Stimulated activated naive B cell treated with anti-CD40 and anti-IgM and Interleukin-4, amounts not matched to agents 10 μg/mL and 1 μg/mL and 100 μg/mL, for 72 hours (primary cell): ENCODE results near the gene KNOP1.
"Not testable (repeated sequence)": the region's sequence is repeated elsewhere in the genome, so short reads cannot be mapped to it uniquely, and the experiment has no call there.

ENCODE experiments used
- ATAC-seq, 2 donors: fragments of 150-1000 bp; cut with Tn5 transposase; replicated peaks; 2 replicates each; pipeline ENCODE4 v1.10.0; 2021; ENCODE audit warnings: moderate library complexity in 1 of 2
- DNase-seq: peaks from one replicate; pipeline ENCODE4 v3.0.0; 2021
- H3K27ac Mint-ChIP-seq: one replicate; pipeline ENCODE4 v1.8.0; 2022; ENCODE audit warnings: mild to moderate bottlenecking, mixed read lengths
- H3K27me3 Mint-ChIP-seq, 2 donors: one replicate each; pipeline ENCODE4 v1.8.0; 2022; ENCODE audit warnings: mixed read lengths in 2 of 2
- H3K36me3 Mint-ChIP-seq, 2 donors: one replicate each; pipeline ENCODE4 v1.8.0; 2022; ENCODE audit warnings: mixed read lengths in 2 of 2, mild to moderate bottlenecking in 1 of 2
- H3K4me1 Mint-ChIP-seq, 2 donors: one replicate each; pipeline ENCODE4 v1.8.0; 2022; ENCODE audit warnings: mixed read lengths in 2 of 2, mild to moderate bottlenecking in 1 of 2
- H3K4me3 Mint-ChIP-seq, 2 donors: one replicate each; pipeline ENCODE4 v1.8.0; 2022; ENCODE audit warnings: mild to moderate bottlenecking in 2 of 2, mixed read lengths in 2 of 2, moderate library complexity in 1 of 2
- H3K9me3 Mint-ChIP-seq, 2 donors: one replicate each; pipeline ENCODE4 v1.8.0; 2022; ENCODE audit warnings: mixed read lengths in 2 of 2, mild to moderate bottlenecking in 1 of 2

KNOP1 gene

DNA sequence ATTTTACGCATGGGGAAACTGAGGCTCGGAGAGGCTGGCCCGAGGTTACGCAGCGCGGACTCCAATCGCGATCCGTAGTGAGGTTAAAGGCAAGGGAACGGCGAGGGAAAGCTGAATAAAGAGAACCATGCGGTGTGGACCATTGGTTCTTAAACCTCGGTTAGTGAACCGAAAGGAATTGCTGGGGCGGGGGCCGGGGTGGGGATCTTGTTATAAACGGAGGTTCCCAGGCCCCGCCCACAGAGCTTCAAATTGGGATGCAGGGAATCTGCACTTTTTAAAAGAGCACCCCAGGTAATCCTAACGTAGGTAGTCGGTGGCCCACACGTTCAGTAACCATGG lies 568 bp upstream of the KNOP1 start:
- DNase-seq (no peak), ATAC-seq (peak; percentile 17 to 18)
- peak overlapping the region; percentile 82 for H3K27ac Mint-ChIP-seq
- peaks cover 12 to 21% of the 10 kb centered on the region in 2 donors for H3K36me3 Mint-ChIP-seq
- H3K4me1 Mint-ChIP-seq: peaks cover 17 to 27% of the 10 kb centered on the region in 2 donors
- H3K9me3 Mint-ChIP-seq: no peaks in the 10 kb centered on the region
- H3K27me3 Mint-ChIP-seq: no peaks in the 10 kb centered on the region
- peak overlapping the region; percentile 90 to 97 for H3K4me3 Mint-ChIP-seq

- H3K4me1 Mint-ChIP-seq: peaks cover 17 to 27% of the 10 kb centered on the region in 2 donors
- no peaks in the 10 kb centered on the region for H3K9me3 Mint-ChIP-seq
- H3K27me3 Mint-ChIP-seq: no peaks in the 10 kb centered on the region
- peak overlapping the region; percentile 94 for H3K27ac Mint-ChIP-seq
- DNase-seq (no peak), ATAC-seq (no peak)
- peak overlapping the region; percentile 90 to 97 for H3K4me3 Mint-ChIP-seq
- peaks cover 12 to 29% of the 10 kb centered on the region in 2 donors for H3K36me3 Mint-ChIP-seq
These were observed 713 bp downstream of the KNOP1 start for GRCh38 chr16:19717314-19717713.

GRCh38 chr16:19716728-19717127 lies 1.3 kb downstream of the KNOP1 start:
- H3K36me3 Mint-ChIP-seq: peaks cover 15 to 32% of the 10 kb centered on the region in 2 donors
- not testable (repeated sequence) for H3K27me3 Mint-ChIP-seq, ATAC-seq, H3K27ac Mint-ChIP-seq, H3K9me3 Mint-ChIP-seq, DNase-seq
- H3K4me3 Mint-ChIP-seq: peak overlapping the region; percentile 90 to 97
- H3K4me1 Mint-ChIP-seq: peaks cover 20 to 27% of the 10 kb centered on the region in 2 donors

- Mint-ChIP-seq H3K27ac (no peak overlapping the region), H3K4me3 (peak overlapping the region in 1 of 2 donors; percentile 70), H3K27me3 (no peaks in the 10 kb centered on the region), H3K4me1 (peaks cover 22 to 27% of the 10 kb centered on the region in 2 donors), H3K9me3 (no peaks in the 10 kb centered on the region), H3K36me3 (peaks cover 19 to 36% of the 10 kb centered on the region in 2 donors)
- ATAC-seq (no peak), DNase-seq (no peak)
These were observed 1.8 kb downstream of the KNOP1 start for GRCh38 chr16:19716183-19716582.

DNA sequence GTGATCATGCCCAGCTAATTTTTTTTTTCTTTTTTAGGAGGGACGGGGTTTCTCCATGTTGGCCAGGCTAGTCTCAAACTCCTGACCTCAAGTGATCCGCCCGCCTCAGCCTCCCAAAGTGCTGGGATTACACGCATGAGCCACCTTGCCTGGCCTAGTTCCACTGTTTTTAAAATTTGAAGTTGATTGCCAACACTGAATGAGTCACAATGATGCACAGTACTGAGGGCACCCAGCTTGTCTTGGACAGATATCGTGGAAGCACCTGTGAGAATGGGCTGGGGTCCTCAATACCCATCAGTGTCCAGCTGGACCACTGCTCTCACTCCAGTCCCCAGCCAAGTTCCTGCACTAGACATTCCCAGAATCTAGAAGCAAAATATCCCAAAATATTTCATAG lies 2.5 kb downstream of the KNOP1 start:
- DNase-seq: no peak
- H3K27ac Mint-ChIP-seq: no peak overlapping the region
- peaks cover 19 to 36% of the 10 kb centered on the region in 2 donors for H3K36me3 Mint-ChIP-seq
- no peak for ATAC-seq
- no peaks in the 10 kb centered on the region for H3K27me3 Mint-ChIP-seq
- H3K4me1 Mint-ChIP-seq: peaks cover 22 to 27% of the 10 kb centered on the region in 2 donors
- no peak overlapping the region for H3K4me3 Mint-ChIP-seq
- no peaks in the 10 kb centered on the region for H3K9me3 Mint-ChIP-seq

GRCh38 chr16:19713697-19714096 lies 4.3 kb downstream of the KNOP1 start:
- peaks cover 31 to 50% of the 10 kb centered on the region in 2 donors for H3K36me3 Mint-ChIP-seq

GRCh38 chr16:19712418-19713058 lies 5.5 kb downstream of the KNOP1 start:
- no peak for DNase-seq
- H3K36me3 Mint-ChIP-seq: peaks cover 37 to 59% of the 10 kb centered on the region in 2 donors
- H3K27ac Mint-ChIP-seq: no peak overlapping the region
- peaks cover 24 to 33% of the 10 kb centered on the region in 2 donors for H3K4me1 Mint-ChIP-seq
- H3K4me3 Mint-ChIP-seq: no peak overlapping the region
- ATAC-seq: no peak
- H3K9me3 Mint-ChIP-seq: no peaks in the 10 kb centered on the region
- H3K27me3 Mint-ChIP-seq: no peaks in the 10 kb centered on the region

More at GRCh38 chr16:19713697-19714096, 4.3 kb downstream of the KNOP1 start:
- Mint-ChIP-seq H3K27me3 (no peaks in the 10 kb centered on the region), H3K4me3 (no peak overlapping the region), H3K9me3 (no peaks in the 10 kb centered on the region), H3K4me1 (peaks cover 24 to 33% of the 10 kb centered on the region in 2 donors), H3K27ac (no peak overlapping the region)
- ATAC-seq (no peak), DNase-seq (no peak)

DNA sequence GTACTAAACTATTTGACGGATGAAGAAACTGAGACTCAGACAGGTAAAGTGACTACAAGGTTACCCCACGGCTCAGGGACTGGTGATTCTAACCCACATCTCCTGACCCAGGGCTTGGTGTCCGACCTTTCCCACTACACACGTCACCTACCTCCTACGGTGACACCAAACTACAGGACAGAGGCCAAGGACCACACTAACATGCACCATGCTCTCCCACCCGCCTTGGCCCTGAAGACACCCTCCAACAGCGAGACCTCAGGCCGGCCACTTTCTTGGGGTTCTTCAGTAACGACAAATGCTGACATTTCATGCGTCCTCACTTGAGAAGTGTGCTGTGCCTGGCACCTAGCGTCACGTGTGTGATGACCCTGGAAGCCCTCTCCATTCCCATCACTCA lies 6.4 kb downstream of the KNOP1 start:
- Mint-ChIP-seq H3K4me1 (peaks cover 22 to 25% of the 10 kb centered on the region in 2 donors), H3K27ac (peak overlapping the region; percentile 60), H3K27me3 (no peaks in the 10 kb centered on the region), H3K36me3 (peaks cover 44 to 66% of the 10 kb centered on the region in 2 donors), H3K9me3 (no peaks in the 10 kb centered on the region), H3K4me3 (no peak overlapping the region)
- DNase-seq: no peak
- no peak for ATAC-seq

- no peak overlapping the region for H3K4me3 Mint-ChIP-seq
- no peak overlapping the region for H3K27ac Mint-ChIP-seq
- H3K36me3 Mint-ChIP-seq: peaks cover 48 to 68% of the 10 kb centered on the region in 2 donors
- peaks cover 16 to 19% of the 10 kb centered on the region in 2 donors for H3K4me1 Mint-ChIP-seq
- no peaks in the 10 kb centered on the region for H3K27me3 Mint-ChIP-seq
- DNase-seq (no peak), ATAC-seq (no peak)
- no peaks in the 10 kb centered on the region for H3K9me3 Mint-ChIP-seq
These were observed 7.0 kb downstream of the KNOP1 start for GRCh38 chr16:19710991-19711545.

GRCh38 chr16:19710191-19710908 lies 7.7 kb downstream of the KNOP1 start:
- Mint-ChIP-seq H3K27ac (no peak overlapping the region), H3K4me1 (peaks cover 13% of the 10 kb centered on the region in 2 donors), H3K9me3 (no peaks in the 10 kb centered on the region), H3K4me3 (no peak overlapping the region), H3K27me3 (no peaks in the 10 kb centered on the region), H3K36me3 (peaks cover 48 to 71% of the 10 kb centered on the region in 2 donors)
- no peak for DNase-seq
- no peak for ATAC-seq

DNA sequence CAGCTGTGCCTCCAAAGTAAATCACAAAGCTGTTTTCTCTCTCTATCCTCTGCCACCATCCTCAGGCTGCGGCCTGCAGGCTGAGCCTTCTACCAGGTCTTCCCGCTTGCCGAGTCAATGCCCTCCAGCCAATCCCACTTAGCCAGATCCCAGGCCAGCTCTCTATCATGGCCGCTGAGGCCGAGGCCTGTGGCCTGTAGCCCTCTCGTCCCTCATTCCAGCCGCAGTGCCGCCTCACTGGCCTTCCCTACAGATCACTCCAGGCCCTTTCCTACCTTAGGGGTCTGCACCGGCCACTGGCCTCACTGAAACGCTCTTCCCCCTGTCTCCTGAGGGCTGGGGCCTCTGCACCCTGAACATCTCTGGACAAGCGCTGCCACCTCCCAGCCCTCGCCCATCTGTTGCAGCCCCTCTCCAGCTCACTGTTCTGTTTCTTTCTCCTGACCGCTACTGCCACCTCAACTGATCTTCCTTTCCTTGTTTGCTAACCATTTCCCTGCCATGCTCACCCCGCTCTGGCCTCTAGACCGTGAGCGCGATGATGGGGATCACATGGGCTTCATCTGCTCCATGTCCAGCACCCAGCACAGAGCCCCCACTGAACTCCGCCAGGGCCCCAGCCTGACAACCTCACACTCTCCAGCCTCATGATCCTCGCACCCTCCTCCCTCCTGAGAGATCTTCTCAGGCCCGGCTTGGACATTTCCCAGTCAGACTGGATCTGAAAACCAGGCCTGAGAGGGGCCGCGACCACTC lies 8.5 kb downstream of the KNOP1 start:
- H3K4me1 Mint-ChIP-seq: peaks cover 12 to 13% of the 10 kb centered on the region in 2 donors

GRCh38 chr16:19708296-19709205 lies 9.5 kb downstream of the KNOP1 start:
- Mint-ChIP-seq H3K27me3 (no peaks in the 10 kb centered on the region), H3K36me3 (peaks cover 54 to 75% of the 10 kb centered on the region in 2 donors), H3K4me1 (peaks cover 6 to 8% of the 10 kb centered on the region in 2 donors), H3K4me3 (no peak overlapping the region), H3K27ac (no peak overlapping the region), H3K9me3 (no peaks in the 10 kb centered on the region)
- ATAC-seq (no peak), DNase-seq (no peak)

More for the DNA sequence above, 8.5 kb downstream of the KNOP1 start:
- Mint-ChIP-seq H3K9me3 (no peaks in the 10 kb centered on the region), H3K4me3 (no peak overlapping the region), H3K27me3 (no peaks in the 10 kb centered on the region), H3K27ac (peak overlapping the region; percentile 43), H3K36me3 (peaks cover 50 to 75% of the 10 kb centered on the region in 2 donors)
- DNase-seq: no peak
- ATAC-seq: no peak

DNA sequence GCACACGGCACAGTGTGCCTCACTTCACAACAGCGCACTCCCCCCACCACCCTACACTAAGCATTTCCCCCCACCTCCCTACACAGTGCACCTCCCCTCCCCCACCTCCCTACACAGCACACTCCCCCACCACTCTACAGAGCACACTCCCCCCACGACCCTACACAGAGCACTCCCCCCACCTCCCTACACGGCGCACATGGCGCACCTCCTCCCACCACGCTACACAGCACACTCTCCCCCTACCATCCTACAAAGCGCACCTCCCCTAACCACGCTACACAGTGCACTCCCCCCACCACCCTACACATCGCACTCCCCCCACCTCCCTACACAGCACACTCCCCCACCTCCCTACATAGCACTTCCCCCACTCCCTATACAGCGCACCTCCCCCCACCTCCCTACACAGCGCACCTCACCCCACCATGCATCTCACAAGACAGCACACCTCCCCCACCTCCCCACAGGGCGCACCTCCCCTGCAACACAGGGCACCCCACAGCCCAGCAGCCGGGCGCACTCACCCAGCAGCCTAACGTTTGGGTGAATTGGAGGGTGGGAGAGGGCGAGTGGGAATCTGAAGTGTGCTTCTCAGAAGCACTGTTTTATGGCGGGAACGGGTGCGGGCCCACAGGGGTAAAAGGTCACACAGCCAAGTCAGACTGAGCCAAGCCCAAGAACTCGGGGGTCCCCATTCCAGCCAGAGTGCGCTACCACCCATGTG lies 10.3 kb downstream of the KNOP1 start:
- H3K27me3 Mint-ChIP-seq: no peaks in the 10 kb centered on the region
- no peaks in the 10 kb centered on the region for H3K9me3 Mint-ChIP-seq
- DNase-seq (no peak), ATAC-seq (no peak)
- H3K27ac Mint-ChIP-seq: no peak overlapping the region
- peaks cover 59 to 75% of the 10 kb centered on the region in 2 donors for H3K36me3 Mint-ChIP-seq
- no peak overlapping the region for H3K4me3 Mint-ChIP-seq
- peaks cover 6 to 8% of the 10 kb centered on the region in 2 donors for H3K4me1 Mint-ChIP-seq
